Epithelial cell of esophagus (primary cell): ENCODE measurements around the gene ZFAND6.

Experiments used
- DNase-seq: peaks from one replicate; pipeline ENCODE4 v3.0.0; 2010; ENCODE audit warnings: low read depth
- H3K4me3 ChIP-seq: 2 replicates; pipeline ENCODE4 v1.5.1; 2011; ENCODE audit warnings: mild to moderate bottlenecking, low read length, control low read depth
- TF ChIP-seq, protein P1 (sequence below): IDR thresholded peaks from 2 replicates; pipeline ENCODE4 v1.5.1; 2011; ENCODE audit warnings: low read depth, mild to moderate bottlenecking, low read length, control low read depth, inconsistent platforms; ENCODE audit not compliant: insufficient read depth; ENCODE audit errors: missing control alignments

ZFAND6 gene

DNA sequence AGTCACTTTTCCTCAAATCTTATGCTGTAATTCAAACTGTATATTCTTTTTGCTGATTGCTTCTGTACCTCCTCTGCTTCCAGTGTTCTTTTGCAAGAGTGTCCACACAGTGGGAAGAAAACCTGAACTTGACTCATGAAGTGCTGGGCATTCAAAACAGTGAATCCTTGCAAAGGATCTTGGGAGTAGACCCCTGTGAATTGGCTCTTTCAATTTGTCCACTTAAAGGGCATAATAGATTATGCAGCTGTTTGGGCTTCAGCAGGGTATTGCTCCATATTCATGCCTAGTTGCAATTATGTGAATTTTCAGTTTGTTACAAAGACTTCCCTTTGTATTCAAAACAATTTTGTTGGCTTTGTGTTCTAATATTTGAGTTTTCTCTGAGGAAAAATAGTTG, 11.4 kb downstream of the ZFAND6 start:
- DNase-seq: peak; percentile 27

DNA sequence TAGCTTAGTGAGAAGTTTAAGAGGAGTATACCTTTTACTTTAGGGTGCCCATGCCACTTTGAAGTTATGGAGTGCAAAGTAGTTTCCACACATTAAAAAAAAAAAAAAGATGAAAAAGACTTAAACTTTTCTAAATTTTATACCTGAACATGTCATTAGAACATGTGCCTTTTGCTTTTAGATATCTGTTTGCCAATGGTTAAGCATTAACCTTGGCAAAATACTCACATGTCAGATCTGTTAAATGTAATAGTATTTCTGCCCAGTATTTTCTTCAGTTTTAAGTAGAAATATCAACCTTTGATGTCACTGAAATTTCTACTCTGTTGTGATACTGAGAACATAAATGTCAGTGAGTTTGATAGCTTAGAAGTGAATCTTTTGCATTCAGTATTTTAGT, 12.2 kb downstream of the ZFAND6 start:
- DNase-seq: no peak
- H3K4me3 ChIP-seq: peak overlapping the region; percentile 71
- TF ChIP-seq, protein P1, sequence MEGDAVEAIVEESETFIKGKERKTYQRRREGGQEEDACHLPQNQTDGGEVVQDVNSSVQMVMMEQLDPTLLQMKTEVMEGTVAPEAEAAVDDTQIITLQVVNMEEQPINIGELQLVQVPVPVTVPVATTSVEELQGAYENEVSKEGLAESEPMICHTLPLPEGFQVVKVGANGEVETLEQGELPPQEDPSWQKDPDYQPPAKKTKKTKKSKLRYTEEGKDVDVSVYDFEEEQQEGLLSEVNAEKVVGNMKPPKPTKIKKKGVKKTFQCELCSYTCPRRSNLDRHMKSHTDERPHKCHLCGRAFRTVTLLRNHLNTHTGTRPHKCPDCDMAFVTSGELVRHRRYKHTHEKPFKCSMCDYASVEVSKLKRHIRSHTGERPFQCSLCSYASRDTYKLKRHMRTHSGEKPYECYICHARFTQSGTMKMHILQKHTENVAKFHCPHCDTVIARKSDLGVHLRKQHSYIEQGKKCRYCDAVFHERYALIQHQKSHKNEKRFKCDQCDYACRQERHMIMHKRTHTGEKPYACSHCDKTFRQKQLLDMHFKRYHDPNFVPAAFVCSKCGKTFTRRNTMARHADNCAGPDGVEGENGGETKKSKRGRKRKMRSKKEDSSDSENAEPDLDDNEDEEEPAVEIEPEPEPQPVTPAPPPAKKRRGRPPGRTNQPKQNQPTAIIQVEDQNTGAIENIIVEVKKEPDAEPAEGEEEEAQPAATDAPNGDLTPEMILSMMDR: no peak

More for the DNA sequence above, 11.4 kb downstream of the ZFAND6 start:
- no peak overlapping the region for H3K4me3 ChIP-seq
- TF ChIP-seq, protein P1: no peak

DNA sequence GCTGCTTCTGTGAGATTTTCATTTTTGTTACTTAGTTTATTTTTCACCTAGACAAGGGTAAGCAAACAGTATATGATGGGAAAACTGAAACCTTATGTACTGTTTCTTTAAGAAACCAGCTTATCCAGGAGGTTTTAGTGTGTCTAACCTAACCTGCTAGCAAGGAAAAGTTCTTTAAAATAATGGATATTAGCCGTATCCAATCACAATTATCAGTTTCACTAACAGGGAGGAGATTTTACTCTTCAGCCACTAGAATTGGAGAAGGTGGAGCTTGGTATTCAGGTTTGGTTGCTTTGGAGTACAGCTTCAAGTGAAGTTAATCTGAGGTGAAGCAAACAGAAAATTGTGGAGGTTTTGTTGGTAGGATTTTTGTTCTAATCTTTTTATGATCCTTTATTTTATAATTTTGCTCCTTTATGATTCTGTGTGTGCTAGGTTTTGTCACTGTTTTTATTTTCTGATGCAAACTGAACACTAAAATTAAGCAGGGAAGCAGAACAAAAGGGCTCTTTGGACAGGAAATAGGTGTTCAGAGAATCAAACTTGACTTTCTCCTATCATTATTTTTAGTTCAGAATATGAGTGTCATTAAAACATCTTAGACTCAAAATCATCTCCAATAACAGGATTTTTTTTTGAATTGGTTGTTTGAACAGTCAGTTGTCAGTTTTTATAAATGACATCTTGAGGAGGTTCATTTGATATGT, 13.0 kb downstream of the ZFAND6 start:
- peak overlapping the region; percentile 71 for H3K4me3 ChIP-seq
- TF ChIP-seq, protein P1: no peak
- peak; percentile 92 for DNase-seq

DNA sequence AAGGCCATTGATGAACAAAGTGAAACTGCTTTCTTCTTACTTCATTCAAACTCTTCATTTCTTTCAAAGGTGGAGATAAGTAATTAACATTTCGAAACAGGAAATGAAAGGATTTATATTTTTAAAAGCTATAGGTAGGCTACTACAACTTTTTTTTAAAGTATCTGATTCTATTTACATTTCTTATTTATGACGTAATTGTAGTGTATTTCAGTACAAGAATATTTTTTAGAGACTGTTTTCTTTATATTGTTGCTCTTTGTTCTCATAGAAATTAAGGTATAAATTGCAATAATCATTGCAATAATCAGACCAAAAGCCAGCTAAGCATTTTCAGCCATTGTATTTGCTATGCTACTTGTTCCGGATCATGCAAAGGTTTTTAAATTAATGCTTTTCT, 13.7 kb downstream of the ZFAND6 start:
- TF ChIP-seq, protein P1: no peak
- H3K4me3 ChIP-seq: peak overlapping the region; percentile 71
- DNase-seq: no peak

DNA sequence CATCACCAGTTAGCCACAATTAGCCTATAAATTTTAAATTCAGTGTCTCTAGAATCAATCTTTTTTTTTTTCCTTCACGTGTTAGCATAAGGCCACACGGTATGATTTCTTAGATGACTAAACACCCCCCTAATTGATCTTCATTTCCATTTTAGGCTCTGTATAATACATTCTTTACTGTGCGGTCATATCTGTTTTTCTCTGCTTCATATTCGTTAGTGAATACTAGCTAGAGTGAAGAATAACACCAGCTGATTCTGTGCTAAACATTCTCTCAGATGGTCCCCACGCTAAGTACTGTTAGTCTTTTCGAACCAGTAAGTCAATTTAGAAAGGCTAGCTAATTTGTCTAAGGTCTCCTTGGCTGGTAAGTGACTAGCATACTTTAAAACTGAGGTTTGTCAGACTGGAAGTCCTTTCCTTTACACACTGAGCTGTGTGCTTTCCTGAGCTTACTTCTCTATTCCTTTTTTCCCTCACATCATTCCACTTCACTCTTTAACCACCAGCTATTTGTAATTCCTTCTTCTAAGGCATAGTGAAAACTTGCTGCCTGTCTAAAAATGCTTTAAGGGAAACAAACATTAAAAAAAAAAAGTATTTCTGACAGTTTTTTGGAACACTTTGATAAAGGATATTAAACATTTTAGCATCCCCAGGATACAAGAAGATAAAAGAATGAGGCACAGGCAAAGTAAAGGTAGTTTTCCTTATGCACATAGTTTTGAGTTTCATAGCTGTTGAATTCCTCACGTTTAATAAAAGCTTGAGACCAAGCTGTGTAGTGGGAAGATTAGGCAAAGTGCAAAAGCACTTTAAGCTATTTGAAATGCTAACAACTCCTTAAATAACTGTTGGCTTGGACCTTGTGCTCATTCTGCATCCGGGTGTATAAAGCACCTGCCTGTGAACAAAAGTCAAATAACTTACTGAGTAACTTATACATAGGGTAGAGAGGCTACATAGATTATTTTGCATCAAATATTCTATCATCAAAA, 17.1 kb downstream of the ZFAND6 start:
- DNase-seq: no peak
- TF ChIP-seq, protein P1: no peak
- no peak overlapping the region for H3K4me3 ChIP-seq

DNA sequence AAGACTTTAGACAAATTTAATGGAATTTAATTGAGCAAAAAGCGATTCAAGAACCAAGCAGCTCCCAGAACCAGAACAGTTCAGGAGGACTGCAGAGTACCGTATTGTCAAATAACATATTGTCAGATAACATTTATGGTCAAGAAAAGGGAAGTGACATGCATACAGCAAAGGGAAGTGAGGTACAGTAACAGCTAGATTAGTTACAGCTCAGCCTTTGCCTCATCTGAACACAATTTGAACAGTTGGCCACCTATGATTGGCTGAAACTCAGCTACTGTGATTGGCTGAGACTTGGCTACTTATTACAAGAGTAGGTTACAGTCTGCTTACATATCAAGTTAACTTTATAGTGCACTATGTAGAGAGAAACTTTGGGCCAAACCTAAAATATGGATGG, 21.9 kb downstream of the ZFAND6 start:
- no peak for DNase-seq
- TF ChIP-seq, protein P1: no peak
- H3K4me3 ChIP-seq: no peak overlapping the region
